HepG2 (cell line): ENCODE results near the gene RERG. TPM values are rescaled to one million over a fixed set of nuclear protein-coding genes. Genes with fewer than 3 reads are reported as not detected.
"Not testable (repeated sequence)": the region's sequence is repeated elsewhere in the genome, so short reads cannot be mapped to it uniquely, and the experiment has no call there.

Experiments used
- ATAC-seq: fragments of 200-7000 bp; cut with Tn5 transposase; 3 replicates; pipeline ENCODE4 v1.9.1; 2020; ENCODE audit warnings: mild to moderate bottlenecking, moderate library complexity
- BruUV-seq: library from RNA; stranded (reverse); fragments of 400-500 nt; replicated peaks from 2 replicates; lab custom pipeline; 2021; lab: Mats Ljungman, UMichigan
- CTCF ChIA-PET: fragments of 300-600 bp; formaldehyde crosslinking; extraction: SDS; loops from one replicate; lab custom pipeline; 2021; ENCODE audit warnings: low total read pairs, inconsistent platforms, low intra/inter-chr PET ratio; lab: Yijun Ruan, JAX
- POLR2A ChIA-PET: fragments of 350-600 bp; sonication (Branson Sonifier 250); formaldehyde crosslinking; loops from one replicate; lab custom pipeline; 2020; ENCODE audit warnings: antibody characterized with exemption, inconsistent platforms; lab: Yijun Ruan, JAX
- DNase-seq: peaks from one replicate; pipeline ENCODE4 v3.0.0-alpha.2; 2015; ENCODE audit warnings: low spot score
- FAIRE-seq: peaks from 3 replicates; lab custom pipeline; 2011; peaks lifted over from hg19 to GRCh38; lab: Jason Lieb, UNC
- H2AFZ ChIP-seq: one replicate; pipeline ENCODE4 v1.6.1; 2011; ENCODE audit warnings: low read length, inconsistent platforms
- H3K27ac ChIP-seq: fragments of 300-600 bp; 3 replicates; pipeline ENCODE4 v1.8.0; 2011; ENCODE audit warnings: mixed run types, mild to moderate bottlenecking, mixed read lengths, low read length, inconsistent platforms; ENCODE audit not compliant: insufficient read depth; ENCODE audit errors: extremely low read length
- H3K27me3 ChIP-seq, 2 experiments: fragments of 200-600 bp in 1 of 2; 2 replicates in 1 of 2; 3 replicates in 1 of 2; pipeline versions ENCODE4 v1.6.0 to v1.8.0; 2011; ENCODE audit warnings: low read length in 2 of 2, mild to moderate bottlenecking in 2 of 2, moderate library complexity in 2 of 2, inconsistent platforms in 1 of 2; ENCODE audit not compliant: insufficient read depth in 2 of 2, control insufficient read depth in 1 of 2
- H3K36me3 ChIP-seq, 2 experiments: fragments of 200-600 bp in 1 of 2; replicated peaks in 1 of 2; 2 replicates in 1 of 2; 3 replicates in 1 of 2; pipeline versions ENCODE4 v1.5.1 to v1.8.0; 2011; ENCODE audit warnings: low read length in 2 of 2, inconsistent platforms in 1 of 2; ENCODE audit not compliant: insufficient read depth in 2 of 2, control insufficient read depth in 1 of 2
- H3K4me1 ChIP-seq: 2 replicates; pipeline ENCODE4 v1.5.1; 2012; ENCODE audit warnings: low read length, inconsistent platforms; ENCODE audit not compliant: insufficient read depth
- H3K4me2 ChIP-seq: 2 replicates; pipeline ENCODE4 v1.6.0; 2011; ENCODE audit warnings: low read depth, low read length, inconsistent platforms
- H3K4me3 ChIP-seq, 3 experiments: fragments of 200-600 bp in 1 of 3; sonication (generic), shearing (Covaris generic) in 1 of 3; replicated peaks in 1 of 3; 2 replicates each; pipeline ENCODE4 v1.5.1; 2011 to 2016; ENCODE audit warnings: low read length in 3 of 3, inconsistent platforms in 2 of 3, low read depth in 2 of 3, mild to moderate bottlenecking in 2 of 3, control low read depth in 1 of 3, mixed read lengths in 1 of 3; ENCODE audit not compliant: insufficient read depth in 1 of 3
- H3K79me2 ChIP-seq: one replicate; pipeline ENCODE4 v1.6.1; 2011; ENCODE audit warnings: low read length, inconsistent platforms; ENCODE audit not compliant: insufficient read depth
- H3K9ac ChIP-seq: 2 replicates; pipeline ENCODE4 v1.6.0; 2011; ENCODE audit warnings: mild to moderate bottlenecking, low read depth, low read length, inconsistent platforms; ENCODE audit not compliant: insufficient read depth
- H3K9me3 ChIP-seq: 2 replicates; pipeline ENCODE4 v1.5.1; 2012; ENCODE audit warnings: mild to moderate bottlenecking, low read length
- H4K20me1 ChIP-seq: 2 replicates; pipeline ENCODE4 v1.6.0; 2011; ENCODE audit warnings: inconsistent platforms, mild to moderate bottlenecking, low read length, moderate library complexity; ENCODE audit not compliant: insufficient read depth
- SMC3 ChIP-seq: IDR thresholded peaks from 2 replicates; pipeline ENCODE4 v1.6.1; 2011; ENCODE audit warnings: low read length, improper control_type of control experiment
- SNAPC5 ChIP-seq: sonication (generic); formaldehyde crosslinking; IDR thresholded peaks from 2 replicates; pipeline ENCODE4 v1.8.1; 2023; ENCODE audit warnings: mild to moderate bottlenecking, missing genetic modification reagents, borderline replicate concordance
- STAG1 ChIP-seq: sonication (generic); formaldehyde crosslinking; IDR thresholded peaks from 2 replicates; pipeline ENCODE4 v1.4.0; 2020; ENCODE audit warnings: missing genetic modification reagents
- WGBS: methylation state at CpG from one replicate; pipeline ENCODE4 v1.1.6; 2017; ENCODE audit warnings: low lambda C conversion rate; 5-methylcytosine and 5-hydroxymethylcytosine counted together
- in situ Hi-C: cut with HindIII; loops from 2 replicates; pipeline ENCODE4 v1.10.0; 2017; ENCODE audit warnings: low pct_unique_long_range_greater_than_20kb; ENCODE audit not compliant: extremely low pct_ligation_motif_present
- intact Hi-C: fragments of 100-400 bp; cut with micrococcal nuclease; formaldehyde crosslinking; loops from one replicate; pipeline ENCODE4 v1.10.0; 2022; ENCODE audit not compliant: unreplicated experiment
- polyA plus RNA-seq, 8 experiments: library from polyadenylated mRNA; depleted of rRNA in 3 of 8; stranded (reverse) in 7 of 8; unstranded in 1 of 8; fragments of >200 nt; fragmentation: Illumina TruSeq in 4 of 8; extraction: Trizol in 4 of 8; gene quantifications; 2 replicates each; pipeline versions ENCODE4 v1.2.1 to v1.2.3, GENCODE V29; 2011 to 2016; ENCODE audit warnings: low read depth in 4 of 8, missing spikeins in 1 of 8, mixed read lengths in 1 of 8; ENCODE audit not compliant: insufficient read depth in 1 of 8
- total RNA-seq, 5 experiments: library from RNA; depleted of rRNA; stranded (reverse); fragments of >200 nt; fragmentation: Illumina TruSeq; extraction: Trizol; gene quantifications; 2 replicates each; pipeline ENCODE4 v1.2.3, GENCODE V29; 2016; ENCODE audit warnings: low read depth in 1 of 5
- TF ChIP-seq, protein P1 (sequence below): sonication (generic); formaldehyde crosslinking; IDR thresholded peaks from 2 replicates; pipeline ENCODE4 v1.4.0; 2020; ENCODE audit warnings: missing genetic modification reagents
- TF ChIP-seq, protein P2 (sequence below): sonication (generic); formaldehyde crosslinking; IDR thresholded peaks from 2 replicates; pipeline ENCODE4 v1.5.0; 2020; ENCODE audit warnings: mild to moderate bottlenecking, missing genetic modification reagents, moderate library complexity

Gene RERG
- total and polyA plus RNA-seq, 2 of the 13 experiments (the other 11 are each of a cell fraction or from before 2014, with no cell fraction given), result not detected

GRCh38 chr12:15230137-15230536, 8.9 kb upstream of the RERG start:
- intact Hi-C loops (no loop called here), in situ Hi-C loops (no loop called here)
- no peak for FAIRE-seq
- TF ChIP-seq, protein P1, sequence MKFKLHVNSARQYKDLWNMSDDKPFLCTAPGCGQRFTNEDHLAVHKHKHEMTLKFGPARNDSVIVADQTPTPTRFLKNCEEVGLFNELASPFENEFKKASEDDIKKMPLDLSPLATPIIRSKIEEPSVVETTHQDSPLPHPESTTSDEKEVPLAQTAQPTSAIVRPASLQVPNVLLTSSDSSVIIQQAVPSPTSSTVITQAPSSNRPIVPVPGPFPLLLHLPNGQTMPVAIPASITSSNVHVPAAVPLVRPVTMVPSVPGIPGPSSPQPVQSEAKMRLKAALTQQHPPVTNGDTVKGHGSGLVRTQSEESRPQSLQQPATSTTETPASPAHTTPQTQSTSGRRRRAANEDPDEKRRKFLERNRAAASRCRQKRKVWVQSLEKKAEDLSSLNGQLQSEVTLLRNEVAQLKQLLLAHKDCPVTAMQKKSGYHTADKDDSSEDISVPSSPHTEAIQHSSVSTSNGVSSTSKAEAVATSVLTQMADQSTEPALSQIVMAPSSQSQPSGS (CRISPR knock-in tag), result no peak
- no peaks in the 10 kb centered on the region for H4K20me1 ChIP-seq
- no peak for DNase-seq
- no TSS peak for BruUV-seq
- no peak overlapping the region for H3K4me3 ChIP-seq
- H3K9me3 ChIP-seq, result no peaks in the 10 kb centered on the region
- ChIA-PET POLR2A (no interaction called here), CTCF (no interaction called here)
- H3K9ac ChIP-seq, result no peak overlapping the region
- H3K4me2 ChIP-seq, result no peak overlapping the region
- H3K36me3 ChIP-seq, result no peaks in the 10 kb centered on the region
- H3K27ac ChIP-seq, result no peak overlapping the region
- no peaks in the 10 kb centered on the region for H3K79me2 ChIP-seq
- H3K4me1 ChIP-seq, result no peaks in the 10 kb centered on the region
- H3K27me3 ChIP-seq, result no peaks in the 10 kb centered on the region
- no peak for ATAC-seq
- no peak overlapping the region for H2AFZ ChIP-seq

DNA sequence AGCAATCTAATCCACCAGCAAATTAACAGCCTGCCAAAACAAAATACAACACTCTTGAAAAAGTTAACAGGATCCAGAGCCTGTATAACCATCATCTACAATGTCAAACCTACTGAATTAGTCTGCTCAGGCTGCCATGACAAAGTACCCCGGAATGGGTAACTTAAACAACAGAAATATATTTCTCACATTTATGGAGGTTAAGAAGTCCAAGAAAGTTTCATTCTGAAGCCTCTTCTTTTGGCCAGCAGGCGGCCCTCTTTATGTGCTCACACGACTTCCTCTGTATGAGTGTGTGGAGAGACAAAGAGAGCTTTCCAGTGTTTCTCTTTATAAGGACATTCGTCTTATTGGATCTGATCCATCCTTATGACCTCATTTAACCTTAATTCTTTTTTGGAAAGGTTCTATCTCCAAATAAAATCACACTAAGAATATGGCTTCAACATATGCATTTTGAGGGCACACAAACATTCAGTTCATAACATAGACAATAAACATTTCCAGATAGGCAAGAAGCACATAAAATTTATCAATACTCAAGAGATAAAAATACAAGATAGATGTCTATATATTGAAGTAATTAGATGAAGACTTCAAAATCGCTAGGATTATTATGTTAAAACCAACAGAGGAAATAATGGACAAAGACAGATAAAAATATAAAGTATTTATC, 5.9 kb upstream of the RERG start:
- peak; percentile 88 for ATAC-seq

DNA sequence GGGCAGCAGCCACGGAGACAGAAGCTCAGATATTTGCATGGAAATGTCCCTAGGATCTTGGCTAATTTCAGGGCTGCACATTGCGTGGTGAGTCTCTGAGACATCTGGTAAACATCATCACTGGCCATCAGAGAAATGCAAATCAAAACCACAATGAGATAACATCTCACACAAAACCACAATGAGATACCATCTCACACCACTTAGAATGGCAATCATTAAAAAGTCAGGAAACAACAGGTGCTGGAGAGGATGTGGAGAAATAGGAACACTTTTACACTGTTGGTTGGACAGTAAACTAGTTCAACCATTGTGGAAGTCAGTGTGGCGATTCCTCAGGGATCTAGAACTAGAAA, 4.6 kb upstream of the RERG start:
- in situ Hi-C loops, BruUV-seq, POLR2A ChIA-PET: not testable (repeated sequence)

More for the DNA sequence above, 5.9 kb upstream of the RERG start:
- FAIRE-seq, result no peak
- Histone ChIP-seq H3K27me3 (peaks cover 0 to under 1% of the 10 kb centered on the region in 2 experiments; a peak in 2 of 5 replicates), H3K9me3 (no peaks in the 10 kb centered on the region), H3K36me3 (no peaks in the 10 kb centered on the region), H3K79me2 (no peaks in the 10 kb centered on the region), H3K9ac (no peak overlapping the region), H3K4me3 (no peak overlapping the region), H2AFZ (no peak overlapping the region), H3K27ac (no peak overlapping the region), H3K4me1 (no peaks in the 10 kb centered on the region), H4K20me1 (no peaks in the 10 kb centered on the region), H3K4me2 (no peak overlapping the region)
- WGBS, result under 1% methylated on average over 5 of the region's 5 CpGs
- peak; percentile 42 for DNase-seq
- ChIA-PET POLR2A (no interaction called here), CTCF (interaction anchor here (1.8 kb wide), 1 partner anchor 42 kb away, joined by 11 read pairs; no protein-coding TSS in a partner anchor)
- in situ Hi-C loops, result no loop called here
- TF ChIP-seq, protein P2, sequence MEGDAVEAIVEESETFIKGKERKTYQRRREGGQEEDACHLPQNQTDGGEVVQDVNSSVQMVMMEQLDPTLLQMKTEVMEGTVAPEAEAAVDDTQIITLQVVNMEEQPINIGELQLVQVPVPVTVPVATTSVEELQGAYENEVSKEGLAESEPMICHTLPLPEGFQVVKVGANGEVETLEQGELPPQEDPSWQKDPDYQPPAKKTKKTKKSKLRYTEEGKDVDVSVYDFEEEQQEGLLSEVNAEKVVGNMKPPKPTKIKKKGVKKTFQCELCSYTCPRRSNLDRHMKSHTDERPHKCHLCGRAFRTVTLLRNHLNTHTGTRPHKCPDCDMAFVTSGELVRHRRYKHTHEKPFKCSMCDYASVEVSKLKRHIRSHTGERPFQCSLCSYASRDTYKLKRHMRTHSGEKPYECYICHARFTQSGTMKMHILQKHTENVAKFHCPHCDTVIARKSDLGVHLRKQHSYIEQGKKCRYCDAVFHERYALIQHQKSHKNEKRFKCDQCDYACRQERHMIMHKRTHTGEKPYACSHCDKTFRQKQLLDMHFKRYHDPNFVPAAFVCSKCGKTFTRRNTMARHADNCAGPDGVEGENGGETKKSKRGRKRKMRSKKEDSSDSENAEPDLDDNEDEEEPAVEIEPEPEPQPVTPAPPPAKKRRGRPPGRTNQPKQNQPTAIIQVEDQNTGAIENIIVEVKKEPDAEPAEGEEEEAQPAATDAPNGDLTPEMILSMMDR (CRISPR knock-in tag), result peak; percentile 46
- peak; percentile 59; the same call in 1 of the 2 replicates for TF ChIP-seq SMC3
- TF ChIP-seq STAG1 (CRISPR knock-in tag), result peak; percentile 27; the same call in 1 of the 2 replicates
- no peak for TF ChIP-seq SNAPC5 (CRISPR knock-in tag)
- intact Hi-C loops, result loop anchor here (1.0 kb wide), 2 partner anchors 42 to 295 kb away; no protein-coding TSS in a partner anchor
- no TSS peak for BruUV-seq

More for the DNA sequence above, 4.6 kb upstream of the RERG start:
- H3K4me1 ChIP-seq, ATAC-seq, H3K79me2 ChIP-seq, H3K27ac ChIP-seq, DNase-seq, FAIRE-seq, H3K27me3 ChIP-seq, H3K9ac ChIP-seq, H3K36me3 ChIP-seq, H4K20me1 ChIP-seq, intact Hi-C loops, H3K4me2 ChIP-seq, H2AFZ ChIP-seq, H3K9me3 ChIP-seq, CTCF ChIA-PET, H3K4me3 ChIP-seq: not testable (repeated sequence)
- 2% methylated on average over 3 of the region's 3 CpGs for WGBS
